B cell (primary cell): ENCODE results near the gene MAPK14. TPM values are rescaled to one million over a fixed set of nuclear protein-coding genes. Genes with fewer than 3 reads are reported as not detected.

Source experiments
- ATAC-seq: fragments of 200-7000 bp; cut with Tn5 transposase; one replicate; pipeline ENCODE4 v1.10.0; 2021; ENCODE audit warnings: low read depth, mild to moderate bottlenecking, moderate number of reproducible peaks, moderate library complexity
- CTCF ChIA-PET: fragments of 350-600 bp; sonication (Branson Sonifier 250); formaldehyde crosslinking; loops from one replicate; lab custom pipeline; 2021; ENCODE audit warnings: antibody characterized with exemption, inconsistent platforms; lab: Charles Lee
- POLR2A ChIA-PET: fragments of 350-600 bp; sonication (Branson Sonifier 250); formaldehyde crosslinking; loops from one replicate; lab custom pipeline; 2021; ENCODE audit warnings: antibody characterized with exemption; lab: Charles Lee
- DNase-seq: peaks from one replicate; pipeline ENCODE4 v3.0.0; 2013
- H2AFZ ChIP-seq: 2 replicates; pipeline ENCODE4 v1.6.1; 2012; ENCODE audit warnings: mild to moderate bottlenecking, low read depth, low read length; ENCODE audit not compliant: insufficient read depth, poor library complexity, severe bottlenecking
- H3K27ac ChIP-seq, 2 donors: 1 replicate in 1 of 2; 2 replicates in 1 of 2; pipeline ENCODE4 v1.5.1; 2012 to 2013; ENCODE audit warnings: low read length in 2 of 2, mild to moderate bottlenecking in 2 of 2, moderate library complexity in 1 of 2
- H3K27me3 ChIP-seq, 4 experiments: fragments of 200-600 bp in 1 of 4; sonication (generic) in 1 of 4; replicated peaks in 1 of 4; 1 replicate in 2 of 4; 2 replicates in 2 of 4; pipeline versions ENCODE4 v1.6.1 to v1.7.0; 2013 to 2016; ENCODE audit warnings: low read length in 3 of 4, mild to moderate bottlenecking in 2 of 4, mixed read lengths in 1 of 4, moderate library complexity in 1 of 4; ENCODE audit not compliant: insufficient read depth in 4 of 4, control insufficient read depth in 3 of 4; ENCODE audit errors: control extremely low read depth in 1 of 4
- H3K36me3 ChIP-seq, 2 experiments: replicated peaks in 1 of 2; 1 replicate in 1 of 2; 2 replicates in 1 of 2; pipeline versions ENCODE4 v1.6.1 to v1.7.1; 2013; ENCODE audit warnings: low read length in 1 of 2; ENCODE audit not compliant: insufficient read depth in 2 of 2, control insufficient read depth in 1 of 2; ENCODE audit errors: control extremely low read depth in 1 of 2, extremely low read depth in 1 of 2
- H3K4me1 ChIP-seq, 2 donors: fragments of 200-600 bp in 1 of 2; sonication (generic) in 1 of 2; 1 replicate in 1 of 2; 2 replicates in 1 of 2; pipeline versions ENCODE4 v1.5.1 to v1.6.1; 2013 to 2017; ENCODE audit warnings: low read length in 2 of 2; ENCODE audit not compliant: control insufficient read depth in 2 of 2, insufficient read depth in 2 of 2
- H3K4me2 ChIP-seq: replicated peaks from 2 replicates; pipeline ENCODE3; 2012; ENCODE audit warnings: mild to moderate bottlenecking, low read depth, low read length; ENCODE audit not compliant: poor library complexity, severe bottlenecking
- H3K4me3 ChIP-seq, 5 experiments: fragments of 200-600 bp in 1 of 5; sonication (generic) in 1 of 5; 1 replicate in 3 of 5; 2 replicates in 2 of 5; pipeline versions ENCODE4 v1.5.1 to v1.7.0; 2011 to 2016; ENCODE audit warnings: low read length in 4 of 5, mild to moderate bottlenecking in 4 of 5, low read depth in 2 of 5, control low read depth in 1 of 5, moderate library complexity in 1 of 5; ENCODE audit not compliant: insufficient read depth in 1 of 5; ENCODE audit errors: control extremely low read depth in 1 of 5, extremely low read depth in 1 of 5
- H3K79me2 ChIP-seq: fragments of 200-600 bp; sonication (generic); one replicate; pipeline ENCODE4 v1.6.0; 2016; ENCODE audit warnings: low read length; ENCODE audit not compliant: control insufficient read depth, insufficient read depth
- H3K9ac ChIP-seq: fragments of 200-600 bp; sonication (generic); 2 replicates; pipeline ENCODE4 v1.6.1; 2017; ENCODE audit warnings: mild to moderate bottlenecking, low read length, moderate library complexity
- H3K9me3 ChIP-seq, 3 donors: one replicate each; pipeline versions ENCODE4 v1.6.1 to v1.7.1; 2013; ENCODE audit warnings: low read length in 2 of 3; ENCODE audit not compliant: control insufficient read depth in 2 of 3, insufficient read depth in 1 of 3; ENCODE audit errors: control extremely low read depth in 1 of 3
- H4K20me1 ChIP-seq: 2 replicates; pipeline ENCODE4 v1.6.0; 2012; ENCODE audit warnings: mild to moderate bottlenecking, low read length; ENCODE audit not compliant: insufficient read depth, control insufficient read depth, poor library complexity, severe bottlenecking
- H3K27ac Mint-ChIP-seq: one replicate; pipeline ENCODE4 v1.8.0; 2021; ENCODE audit warnings: mixed read lengths
- H3K27me3 Mint-ChIP-seq: one replicate; pipeline ENCODE4 v1.8.0; 2021; ENCODE audit warnings: mixed read lengths
- H3K4me1 Mint-ChIP-seq: one replicate; pipeline ENCODE4 v1.8.0; 2021; ENCODE audit warnings: mixed read lengths
- H3K4me3 Mint-ChIP-seq: one replicate; pipeline ENCODE4 v1.8.0; 2021; ENCODE audit warnings: mixed read lengths
- H3K9me3 Mint-ChIP-seq: one replicate; pipeline ENCODE4 v1.8.0; 2022; ENCODE audit warnings: mixed read lengths; ENCODE audit not compliant: insufficient read depth
- CTCF ChIP-seq: fragments of 200-600 bp; IDR thresholded peaks from one replicate; pipeline ENCODE4 v1.8.0; 2022; ENCODE audit warnings: antibody characterized with exemption, mild to moderate bottlenecking
- EZH2 ChIP-seq: IDR thresholded peaks from 2 replicates; pipeline ENCODE4 v1.6.1; 2012; ENCODE audit warnings: borderline replicate concordance, low read depth, mild to moderate bottlenecking, moderate library complexity, low read length; ENCODE audit not compliant: insufficient read depth, poor library complexity, severe bottlenecking
- WGBS: methylation state at CpG from one replicate; pipeline ENCODE4 v1.1.5; 2013; ENCODE audit warnings: missing lambda C conversion rate; ENCODE audit not compliant: insufficient coverage; 5-methylcytosine and 5-hydroxymethylcytosine counted together
- intact Hi-C: fragments of 100-400 bp; cut with micrococcal nuclease; formaldehyde crosslinking; loops from one replicate; pipeline ENCODE4 v1.10.0; 2022
- polyA plus RNA-seq: library from polyadenylated mRNA; depleted of rRNA; stranded (reverse); fragments of >200 nt; gene quantifications from 2 replicates; pipeline ENCODE4 v1.2.3, GENCODE V29; 2012
- total RNA-seq, 2 donors: library from RNA; stranded (reverse); fragments of 120-200 nt in 1 of 2; gene quantifications; 1 replicate in 1 of 2; 2 replicates in 1 of 2; pipeline versions ENCODE4 v1.2.3 to v1.2.4, GENCODE V29; 2013 to 2022

Gene MAPK14
- total and polyA plus RNA-seq, 2 donors (not counting 1 experiment from before 2014, with no cell fraction given) = 19.5 to 50.4 TPM

DNA sequence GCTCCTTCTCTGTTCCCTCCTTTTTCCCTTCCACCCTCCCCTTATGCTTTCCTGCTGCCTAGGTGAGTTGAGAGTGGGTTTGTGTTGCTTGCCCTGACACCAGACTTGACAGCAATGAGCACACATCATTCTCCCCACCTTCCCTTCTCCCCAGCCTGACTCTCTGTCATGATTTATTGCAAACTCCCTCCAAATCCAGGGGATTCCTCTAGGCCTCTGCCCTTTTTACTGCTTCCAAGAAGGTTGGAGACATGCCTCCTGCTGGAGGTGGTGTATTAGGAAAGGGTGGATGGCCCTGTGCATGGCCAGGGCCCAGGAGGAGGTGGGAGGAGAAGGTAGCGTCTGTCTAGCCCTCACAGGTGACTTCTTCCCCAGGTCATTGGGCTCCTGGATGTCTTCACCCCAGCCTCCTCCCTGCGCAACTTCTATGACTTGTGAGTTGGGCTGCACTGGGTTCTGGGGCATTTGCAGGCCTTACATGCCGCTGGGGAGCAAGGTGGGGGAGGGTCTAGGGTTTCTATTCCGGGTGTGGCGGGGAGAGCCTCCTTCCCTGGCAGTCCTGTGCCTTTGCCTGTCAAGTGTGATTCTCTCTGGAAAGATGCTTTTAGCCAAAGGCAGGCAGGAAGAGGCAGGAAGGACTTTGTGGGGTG is 104.8 kb downstream of the MAPK14 start:
- TF ChIP-seq CTCF = no peak
- TF ChIP-seq EZH2 = no peak
- ChIA-PET POLR2A (interaction anchor here (1.1 to 2.7 kb wide), 3 partner anchors 11 to 211 kb away, joined by 3 to 15 read pairs (median 11); partner anchors contain the start of genes BRPF3 and SRPK1), CTCF (interaction anchor here (0.8 to 4.0 kb wide), 6 partner anchors 10 to 207 kb away, joined by 3 to 26 read pairs (median 5); no protein-coding TSS in a partner anchor)
- Histone ChIP-seq H3K4me1 (peaks cover 31 to 45% of the 10 kb centered on the region in 2 donors), H3K9me3 (no peaks in the 10 kb centered on the region), H3K36me3 (peaks cover 0 to 24% of the 10 kb centered on the region in 2 experiments), H3K27me3 (no peaks in the 10 kb centered on the region), H3K9ac (no peak overlapping the region), H3K79me2 (peaks cover 9% of the 10 kb centered on the region), H2AFZ (peak overlapping the region; percentile 90), H4K20me1 (no peaks in the 10 kb centered on the region), H3K4me2 (peak overlapping the region; percentile 98), H3K27ac (peak overlapping the region in 1 of 2 donors; percentile 74), H3K4me3 (peak overlapping the region in 1 of 5 experiments; percentile 78)
- ATAC-seq (no peak), DNase-seq (no peak)
- intact Hi-C loops = no loop called here
- WGBS = 93% methylated on average over 3 of the region's 5 CpGs
- Mint-ChIP-seq H3K4me3 (peak overlapping the region; percentile 56), H3K4me1 (peaks cover 56% of the 10 kb centered on the region), H3K27me3 (no peaks in the 10 kb centered on the region), H3K27ac (peak overlapping the region; percentile 92), H3K9me3 (no peaks in the 10 kb centered on the region)

DNA sequence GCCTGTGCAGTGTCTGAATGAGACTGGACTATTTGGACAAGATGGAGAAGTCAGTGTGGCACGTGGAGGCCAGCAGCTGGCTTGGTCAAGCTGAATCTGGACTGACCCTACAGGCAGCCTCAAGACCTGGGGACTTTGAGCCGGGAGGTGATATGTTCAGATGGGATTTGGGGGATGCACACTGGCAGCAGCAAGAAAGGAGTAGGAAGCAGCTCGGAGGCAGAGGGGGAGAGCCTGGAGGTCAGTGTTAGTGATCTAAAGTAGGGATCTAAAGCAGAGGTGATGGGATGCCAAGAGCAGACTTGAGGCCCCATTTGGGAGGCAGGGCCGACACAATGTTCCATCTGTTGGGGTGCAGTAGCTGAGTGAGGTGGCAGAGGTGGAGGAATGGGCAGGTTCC is 105.5 kb downstream of the MAPK14 start:
- Mint-ChIP-seq H3K4me3 (no peak overlapping the region), H3K27ac (no peak overlapping the region), H3K27me3 (no peaks in the 10 kb centered on the region), H3K9me3 (no peaks in the 10 kb centered on the region), H3K4me1 (peaks cover 56% of the 10 kb centered on the region)
- 96% methylated on average over 4 of the region's 4 CpGs for WGBS
- ChIA-PET CTCF (interaction anchor here (4.0 kb wide), 1 partner anchor 11 kb away, joined by 26 read pairs; no protein-coding TSS in a partner anchor), POLR2A (interaction anchor here (1.1 kb wide), 1 partner anchor 212 kb away, joined by 3 read pairs; the partner anchor contains the start of gene SRPK1)
- no peak overlapping the region for H3K27ac ChIP-seq
- H3K4me1 ChIP-seq = peaks cover 31 to 45% of the 10 kb centered on the region in 2 donors
- H3K4me2 ChIP-seq = no peak overlapping the region
- DNase-seq (no peak), ATAC-seq (no peak)
- H3K79me2 ChIP-seq = peaks cover 9% of the 10 kb centered on the region
- H4K20me1 ChIP-seq = no peaks in the 10 kb centered on the region
- intact Hi-C loops = no loop called here
- no peak overlapping the region for H3K9ac ChIP-seq
- peaks cover 0 to 28% of the 10 kb centered on the region in 2 experiments for H3K36me3 ChIP-seq
- H3K27me3 ChIP-seq = no peaks in the 10 kb centered on the region
- TF ChIP-seq CTCF (no peak), EZH2 (no peak)
- no peak overlapping the region for H2AFZ ChIP-seq
- no peak overlapping the region for H3K4me3 ChIP-seq
- H3K9me3 ChIP-seq = no peaks in the 10 kb centered on the region
